Glutamatergic neuron (in vitro differentiated cells): Measurements from ENCODE around the gene ALG8. TPM values are rescaled to one million over a fixed set of nuclear protein-coding genes. Genes with fewer than 3 reads are reported as not detected.

Experiments
- DNase-seq: peaks from one replicate; pipeline ENCODE4 v3.0.0; 2022
- H3K27ac Mint-ChIP-seq: one replicate; pipeline ENCODE4 v1.8.0; 2020; ENCODE audit warnings: mild to moderate bottlenecking, mixed read lengths, inconsistent platforms; ENCODE audit not compliant: unreplicated experiment
- H3K27me3 Mint-ChIP-seq: one replicate; pipeline ENCODE4 v1.8.0; 2020; ENCODE audit warnings: mild to moderate bottlenecking, moderate library complexity, mixed read lengths, inconsistent platforms; ENCODE audit not compliant: unreplicated experiment
- H3K36me3 Mint-ChIP-seq: one replicate; pipeline ENCODE4 v1.8.0; 2020; ENCODE audit warnings: mild to moderate bottlenecking, mixed read lengths, inconsistent platforms; ENCODE audit not compliant: unreplicated experiment
- H3K4me1 Mint-ChIP-seq: one replicate; pipeline ENCODE4 v1.8.0; 2020; ENCODE audit warnings: mild to moderate bottlenecking, low read depth, mixed read lengths, inconsistent platforms; ENCODE audit not compliant: unreplicated experiment
- H3K4me3 Mint-ChIP-seq: one replicate; pipeline ENCODE4 v1.8.0; 2020; ENCODE audit warnings: mild to moderate bottlenecking, mixed read lengths, inconsistent platforms; ENCODE audit not compliant: unreplicated experiment
- H3K9me3 Mint-ChIP-seq: one replicate; pipeline ENCODE4 v1.8.0; 2020; ENCODE audit warnings: mild to moderate bottlenecking, moderate library complexity, mixed read lengths, inconsistent platforms; ENCODE audit not compliant: unreplicated experiment
- total RNA-seq: library from RNA; stranded (reverse); fragmentation: NEBNext Ultra II Directional; extraction: Animal tissue kit (Norgen Biotek cat#: 25700); gene quantifications from one replicate; pipeline ENCODE4 v1.2.1, GENCODE V29; 2021; ENCODE audit not compliant: unreplicated experiment
- TF ChIP-seq, protein P1 (sequence below): fragments of 200-600 bp; sonication (generic); IDR thresholded peaks from one replicate; pipeline ENCODE4 v1.5.0; 2021; ENCODE audit not compliant: partially characterized antibody, unreplicated experiment

The ALG8 gene
- total RNA-seq, 1 donor from 2014 or later = 30.3 TPM

DNA sequence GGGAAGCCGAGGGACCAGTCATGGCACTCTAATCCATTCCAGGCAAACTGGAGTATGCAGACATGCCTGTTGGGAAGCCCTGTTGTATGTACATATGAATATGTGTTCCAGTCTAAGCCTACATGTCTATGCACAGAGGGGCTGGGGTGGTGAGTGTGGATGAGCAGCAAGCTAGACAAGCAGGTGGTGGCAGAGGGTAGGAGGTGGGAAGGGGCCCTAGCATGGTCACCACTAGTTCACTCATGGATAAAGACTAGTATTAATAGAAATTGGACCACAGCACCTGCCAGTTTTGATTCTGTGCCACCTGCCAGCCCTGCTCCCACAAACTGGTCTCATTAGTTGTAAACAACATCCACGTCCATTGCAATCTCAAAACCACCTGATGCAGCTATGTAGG is 74.2 kb downstream of the ALG8 start:
- Mint-ChIP-seq H3K4me3 (no peak overlapping the region), H3K36me3 (peaks cover 10% of the 10 kb centered on the region), H3K9me3 (no peaks in the 10 kb centered on the region), H3K27ac (no peak overlapping the region), H3K27me3 (no peaks in the 10 kb centered on the region), H3K4me1 (no peaks in the 10 kb centered on the region)
- no peak for DNase-seq
- TF ChIP-seq, protein P1, sequence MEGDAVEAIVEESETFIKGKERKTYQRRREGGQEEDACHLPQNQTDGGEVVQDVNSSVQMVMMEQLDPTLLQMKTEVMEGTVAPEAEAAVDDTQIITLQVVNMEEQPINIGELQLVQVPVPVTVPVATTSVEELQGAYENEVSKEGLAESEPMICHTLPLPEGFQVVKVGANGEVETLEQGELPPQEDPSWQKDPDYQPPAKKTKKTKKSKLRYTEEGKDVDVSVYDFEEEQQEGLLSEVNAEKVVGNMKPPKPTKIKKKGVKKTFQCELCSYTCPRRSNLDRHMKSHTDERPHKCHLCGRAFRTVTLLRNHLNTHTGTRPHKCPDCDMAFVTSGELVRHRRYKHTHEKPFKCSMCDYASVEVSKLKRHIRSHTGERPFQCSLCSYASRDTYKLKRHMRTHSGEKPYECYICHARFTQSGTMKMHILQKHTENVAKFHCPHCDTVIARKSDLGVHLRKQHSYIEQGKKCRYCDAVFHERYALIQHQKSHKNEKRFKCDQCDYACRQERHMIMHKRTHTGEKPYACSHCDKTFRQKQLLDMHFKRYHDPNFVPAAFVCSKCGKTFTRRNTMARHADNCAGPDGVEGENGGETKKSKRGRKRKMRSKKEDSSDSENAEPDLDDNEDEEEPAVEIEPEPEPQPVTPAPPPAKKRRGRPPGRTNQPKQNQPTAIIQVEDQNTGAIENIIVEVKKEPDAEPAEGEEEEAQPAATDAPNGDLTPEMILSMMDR = no peak

DNA sequence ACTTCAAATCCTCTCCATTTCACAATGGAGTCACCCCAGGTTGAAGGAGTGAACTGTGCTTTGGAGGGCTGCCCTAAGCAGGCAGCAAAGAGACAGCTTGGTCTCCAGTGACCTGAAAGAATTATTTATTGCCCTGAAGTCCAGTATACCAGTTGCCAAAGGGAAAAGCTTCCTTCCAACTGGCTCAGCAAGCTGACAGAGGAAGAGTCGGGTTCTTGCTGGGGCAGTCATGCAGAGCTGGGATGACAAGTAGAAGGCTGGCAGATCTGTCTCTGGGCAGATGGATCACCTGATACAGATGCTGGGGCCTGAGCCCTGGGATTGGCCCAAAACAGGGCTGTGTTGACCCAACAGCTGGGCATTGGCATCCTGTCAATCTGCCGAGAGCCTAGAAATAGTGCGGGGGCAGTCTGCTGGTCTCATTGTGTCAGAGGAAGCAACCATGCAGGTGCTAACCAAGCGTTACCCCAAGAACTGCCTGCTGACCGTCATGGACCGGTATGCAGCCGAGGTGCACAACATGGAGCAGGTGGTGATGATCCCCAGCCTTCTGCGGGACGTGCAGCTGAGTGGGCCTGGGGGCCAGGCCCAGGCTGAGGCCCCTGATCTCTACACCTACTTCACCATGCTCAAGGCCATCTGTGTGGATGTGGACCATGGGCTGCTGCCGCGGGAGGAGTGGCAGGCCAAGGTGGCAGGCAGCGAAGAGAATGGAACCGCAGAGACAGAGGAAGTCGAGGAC is 75.8 kb downstream of the ALG8 start, which contains the start of gene THRSP:
Gene THRSP, plus strand, starts transcription at position 422 of the 742 bp plus-strand sequence. Its CDS starts 21 bp downstream, at position 443.
- TF ChIP-seq, protein P1 = no peak
- Mint-ChIP-seq H3K27me3 (no peaks in the 10 kb centered on the region), H3K36me3 (peaks cover 10% of the 10 kb centered on the region), H3K4me3 (no peak within 1 kb of the TSS), H3K27ac (no peak within 1 kb of the TSS), H3K9me3 (no peaks in the 10 kb centered on the region), H3K4me1 (no peaks in the 10 kb centered on the region)
- no peak for DNase-seq

DNA sequence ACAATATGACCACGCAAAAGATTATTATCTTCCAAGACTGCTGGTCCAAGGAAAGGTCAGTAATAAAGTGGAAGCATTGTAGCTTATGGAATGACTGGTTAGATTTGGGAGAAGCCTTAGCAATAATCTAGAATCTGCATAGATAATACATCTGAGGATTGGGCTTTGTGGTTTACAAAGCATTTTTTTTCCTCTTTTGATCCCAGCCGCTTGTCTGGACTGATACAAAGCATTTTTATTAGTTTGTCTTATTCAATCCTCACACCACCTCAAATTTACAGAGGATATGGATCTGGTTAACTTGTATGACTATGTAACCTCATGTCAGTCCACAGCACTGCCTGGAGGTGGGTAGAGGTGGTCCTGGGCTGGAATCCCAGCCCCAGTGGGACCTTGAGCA is 76.8 kb downstream of the ALG8 start:
- H3K36me3 Mint-ChIP-seq = peaks cover 5% of the 10 kb centered on the region
- H3K27me3 Mint-ChIP-seq = no peaks in the 10 kb centered on the region

DNA sequence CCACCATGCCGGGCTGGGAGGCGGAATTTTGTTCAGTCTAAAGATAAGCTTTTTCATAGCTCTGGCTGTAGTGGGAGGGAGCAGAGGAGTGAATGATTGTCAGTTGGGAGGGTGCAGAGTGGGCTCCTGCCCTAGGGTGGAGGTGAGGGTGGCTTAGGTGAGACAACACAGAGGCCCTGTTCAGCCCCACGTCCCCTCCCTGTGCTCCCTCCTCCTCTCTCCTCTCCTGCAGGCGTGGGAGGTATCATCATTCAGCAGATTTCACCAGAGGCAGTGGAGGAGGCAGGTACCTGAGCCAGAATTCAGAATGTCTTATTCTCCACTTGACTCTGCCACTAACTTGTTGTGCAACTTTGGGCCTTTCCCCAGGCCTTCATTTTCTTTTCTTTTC is 77.5 kb downstream of the ALG8 start:
- Mint-ChIP-seq H3K36me3 (no peaks in the 10 kb centered on the region), H3K4me3 (no peak overlapping the region), H3K27ac (no peak overlapping the region), H3K27me3 (no peaks in the 10 kb centered on the region), H3K9me3 (no peaks in the 10 kb centered on the region), H3K4me1 (no peaks in the 10 kb centered on the region)
- TF ChIP-seq, protein P1 = no peak
- no peak for DNase-seq

More for the DNA sequence above, 76.8 kb downstream of the ALG8 start:
- TF ChIP-seq, protein P1 = no peak
- Mint-ChIP-seq H3K27ac (no peak overlapping the region), H3K9me3 (no peaks in the 10 kb centered on the region), H3K4me3 (no peak overlapping the region), H3K4me1 (no peaks in the 10 kb centered on the region)
- no peak for DNase-seq
